ENCODE data around the gene AP5Z1.

Gene AP5Z1

GRCh38 chr7:4803397-4804241 lies 28.2 kb downstream of the AP5Z1 start:
- no peak for DNase-seq (ENCODE audit: low read depth)

- no peak for DNase-seq (ENCODE audit: low read depth)
These were observed 29.9 kb downstream of the AP5Z1 start for GRCh38 chr7:4805110-4805983.

DNA sequence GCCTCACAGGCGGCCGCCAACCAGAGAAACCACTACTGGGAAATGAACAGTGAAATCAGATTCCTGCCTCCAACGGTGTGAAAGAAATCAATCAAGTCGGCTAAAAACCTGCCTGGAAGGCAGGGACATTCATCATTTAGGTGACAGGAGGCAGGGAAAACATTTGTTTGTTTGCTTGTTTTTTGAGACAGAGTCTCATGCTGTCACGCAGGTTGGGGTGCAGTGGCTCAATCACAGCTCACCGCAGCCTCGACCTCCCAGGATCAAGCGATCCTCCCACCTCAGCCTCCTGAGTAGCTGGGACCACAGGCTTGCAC lies 30.5 kb downstream of the AP5Z1 start:
- DNase-seq (ENCODE audit: low read depth) = no peak

DNA sequence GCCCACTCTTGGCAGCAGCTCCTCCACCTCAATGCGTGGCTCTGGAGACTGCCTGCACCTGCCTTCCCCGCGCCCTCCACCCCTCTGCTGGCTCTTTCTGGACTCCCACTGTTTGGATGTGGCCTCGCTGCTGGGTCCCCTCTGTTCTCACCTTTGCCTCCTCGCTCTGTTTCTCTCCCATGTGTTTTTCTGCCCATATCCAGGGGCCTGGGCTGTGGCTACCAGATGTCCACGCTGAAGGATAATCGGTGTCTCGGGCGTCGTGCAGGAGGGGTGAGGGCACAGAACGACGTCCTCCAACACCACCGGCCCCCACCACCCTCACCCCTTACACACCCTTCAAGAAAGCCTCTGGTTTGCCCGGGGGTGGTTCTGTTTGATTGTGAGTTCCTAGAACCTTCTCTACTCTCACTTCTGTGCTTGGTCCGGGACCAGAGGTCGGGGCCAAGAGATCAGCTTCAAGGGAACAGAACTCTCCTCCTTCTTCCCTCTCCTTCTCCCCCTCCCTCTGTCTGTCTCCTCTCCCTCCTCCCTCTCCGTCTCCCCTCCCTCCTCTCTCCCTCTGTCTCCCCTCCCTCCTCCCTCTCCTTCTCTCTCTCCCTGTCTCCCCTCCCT lies 31.7 kb downstream of the AP5Z1 start:
- DNase-seq (ENCODE audit: low read depth) = no peak

GRCh38 chr7:4807598-4808016 lies 32.2 kb downstream of the AP5Z1 start:
- no peak for DNase-seq (ENCODE audit: low read depth)

DNA sequence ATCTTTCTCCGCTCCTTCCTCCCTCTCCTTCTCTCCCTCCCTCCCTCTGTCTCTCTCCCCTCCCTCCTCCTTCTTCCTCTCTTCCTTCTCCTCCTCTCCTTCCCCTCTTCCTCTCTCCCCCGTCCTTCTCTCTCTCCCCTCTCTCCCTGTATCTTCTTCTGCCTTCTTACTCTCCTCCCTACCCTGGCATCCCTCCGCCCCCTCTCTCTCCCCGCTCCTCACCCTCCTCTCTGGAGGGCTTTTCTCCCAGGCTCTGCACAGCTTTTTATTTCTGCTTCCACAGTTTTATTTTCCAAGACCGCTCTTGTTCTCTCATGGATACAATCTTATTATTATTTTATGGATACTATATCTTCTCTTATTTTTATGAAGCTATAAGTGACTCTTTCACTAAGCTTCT lies 32.6 kb downstream of the AP5Z1 start:
- DNase-seq (ENCODE audit: low read depth) = no peak

DNA sequence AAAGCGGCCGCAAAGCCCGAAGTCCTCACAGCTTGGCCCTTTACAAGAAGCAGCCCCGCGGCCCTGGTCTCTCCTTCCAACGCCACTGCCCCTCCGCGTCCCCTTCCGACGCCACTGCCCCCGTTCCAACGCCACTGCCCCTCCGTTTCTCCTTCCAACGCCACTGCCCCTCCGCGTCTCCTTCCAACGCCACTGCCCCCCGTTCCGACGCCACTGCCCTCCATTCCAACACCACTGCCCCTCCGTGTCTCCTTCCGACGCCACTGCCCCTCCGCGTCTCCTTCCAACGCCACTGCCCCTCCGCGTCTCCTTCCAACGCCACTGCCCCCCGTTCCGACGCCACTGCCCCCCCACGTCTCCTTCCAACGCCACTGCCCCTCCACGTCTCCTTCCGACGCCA lies 33.1 kb downstream of the AP5Z1 start:
- no peak for DNase-seq (ENCODE audit: low read depth)

GRCh38 chr7:4809091-4809591 lies 33.7 kb downstream of the AP5Z1 start:
- DNase-seq (ENCODE audit: low read depth) = peak; percentile 21

GRCh38 chr7:4809666-4810065 lies 34.2 kb downstream of the AP5Z1 start:
- DNase-seq (ENCODE audit: low read depth) = no peak

DNA sequence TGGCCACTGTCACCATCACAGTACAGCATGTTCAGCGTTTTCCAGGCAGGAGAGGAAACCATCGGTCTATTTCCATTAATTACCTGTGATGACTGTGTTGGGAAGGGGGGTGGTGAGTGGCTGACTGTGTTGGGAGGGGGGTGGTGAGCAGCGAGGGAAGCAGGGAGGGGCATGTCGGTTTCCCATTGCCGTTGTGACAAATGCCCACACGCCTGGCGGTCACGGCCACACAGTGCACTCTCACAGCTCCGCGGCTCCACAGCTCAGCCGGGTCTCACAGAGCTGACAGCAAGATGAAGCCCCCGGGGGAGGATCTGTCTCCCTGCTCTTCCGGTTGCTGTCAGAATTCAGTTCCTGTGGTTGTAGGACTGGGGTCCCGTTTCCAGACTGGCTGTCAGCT lies 39.0 kb downstream of the AP5Z1 start:
- no peak for DNase-seq (ENCODE audit: low read depth)

GRCh38 chr7:4815121-4815520 lies 39.7 kb downstream of the AP5Z1 start:
- no peak for DNase-seq (ENCODE audit: low read depth)

- DNase-seq (ENCODE audit: low read depth) = no peak
These were observed 40.4 kb downstream of the AP5Z1 start for GRCh38 chr7:4815609-4816418.

GRCh38 chr7:4816419-4817080 lies 41.1 kb downstream of the AP5Z1 start:
- DNase-seq (ENCODE audit: low read depth) = no peak

- no peak for DNase-seq (ENCODE audit: low read depth)
These were observed 41.9 kb downstream of the AP5Z1 start for GRCh38 chr7:4817178-4817901.

DNA sequence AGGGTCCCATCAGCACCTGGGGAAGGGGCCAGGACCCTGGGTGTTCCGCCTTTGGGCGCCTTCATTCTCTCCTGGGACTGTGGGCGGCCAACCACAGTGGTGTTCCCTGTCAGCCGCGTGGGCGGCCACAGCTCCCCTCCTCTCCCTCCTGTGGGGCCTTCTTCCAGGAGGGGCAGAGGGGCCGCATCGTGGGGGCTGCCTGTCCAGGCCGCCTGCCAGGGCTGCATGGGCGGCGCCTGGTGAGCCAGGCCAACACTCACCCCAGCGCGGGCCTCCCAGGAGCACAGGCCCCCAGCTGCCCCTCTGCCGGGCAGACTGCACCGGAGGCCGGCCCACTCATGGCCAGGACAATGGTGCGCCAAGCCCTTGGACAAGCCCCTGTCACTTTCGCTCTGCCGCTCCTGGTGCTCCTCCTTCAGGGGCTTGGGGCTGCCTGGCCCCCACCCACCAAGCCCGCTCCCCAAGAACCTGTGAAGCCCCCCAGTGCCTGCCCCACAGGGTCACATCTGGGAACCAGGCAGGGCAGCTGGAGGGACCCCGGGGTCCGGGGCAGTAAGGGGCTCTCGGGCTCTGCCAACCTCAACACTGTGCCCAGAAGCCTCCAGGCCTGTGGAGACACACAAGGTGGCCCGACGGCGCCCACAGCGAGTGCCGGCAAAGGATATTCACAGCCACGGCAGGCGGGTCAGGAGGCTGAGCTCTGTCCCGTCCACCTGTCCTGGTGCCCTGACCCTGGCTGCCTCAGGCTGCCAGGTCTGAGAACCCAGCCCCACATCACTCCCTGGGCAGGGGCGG lies 42.8 kb downstream of the AP5Z1 start:
- DNase-seq (ENCODE audit: low read depth) = no peak

DNA sequence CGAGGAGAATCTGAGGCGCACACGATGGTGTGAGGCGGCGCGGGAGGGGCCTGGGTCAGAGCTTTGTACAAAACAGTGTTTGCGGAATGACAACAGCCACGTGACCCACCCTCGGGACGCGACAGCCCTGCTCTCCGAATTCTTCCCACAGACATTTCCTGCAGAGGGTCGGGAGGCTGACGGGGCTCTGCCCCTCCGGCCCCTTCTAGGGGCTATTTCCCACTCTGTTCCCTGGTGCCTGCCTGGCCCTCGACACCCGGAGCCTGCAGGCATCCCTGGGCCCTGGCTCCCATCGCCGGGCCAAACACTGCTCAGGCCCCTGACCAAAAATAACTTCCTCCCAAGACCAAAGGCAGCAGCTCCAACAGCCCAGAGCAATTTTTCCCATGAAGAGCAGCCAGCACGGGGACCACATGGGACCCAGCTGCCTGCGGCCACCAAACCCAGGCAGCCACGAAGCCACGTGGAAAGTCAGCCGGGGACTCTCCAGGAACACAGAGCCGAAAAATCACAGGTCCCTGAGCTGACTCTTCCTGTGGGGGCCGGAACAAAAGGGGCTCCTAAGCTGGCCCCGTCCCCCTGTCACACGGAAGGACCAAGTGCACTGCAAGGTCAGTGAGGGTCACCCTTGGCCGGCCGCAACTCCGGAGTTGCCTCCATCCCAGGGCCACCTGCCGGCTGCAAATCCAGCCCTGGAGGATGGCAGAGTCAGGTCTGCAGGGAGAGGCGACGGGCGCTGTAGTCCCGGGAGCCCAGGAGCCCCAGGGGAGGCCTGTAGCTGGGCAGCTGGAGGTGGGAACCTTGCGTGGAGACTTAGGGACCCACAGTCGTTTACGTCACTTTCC lies 44.4 kb downstream of the AP5Z1 start:
- DNase-seq (ENCODE audit: low read depth) = no peak

DNA sequence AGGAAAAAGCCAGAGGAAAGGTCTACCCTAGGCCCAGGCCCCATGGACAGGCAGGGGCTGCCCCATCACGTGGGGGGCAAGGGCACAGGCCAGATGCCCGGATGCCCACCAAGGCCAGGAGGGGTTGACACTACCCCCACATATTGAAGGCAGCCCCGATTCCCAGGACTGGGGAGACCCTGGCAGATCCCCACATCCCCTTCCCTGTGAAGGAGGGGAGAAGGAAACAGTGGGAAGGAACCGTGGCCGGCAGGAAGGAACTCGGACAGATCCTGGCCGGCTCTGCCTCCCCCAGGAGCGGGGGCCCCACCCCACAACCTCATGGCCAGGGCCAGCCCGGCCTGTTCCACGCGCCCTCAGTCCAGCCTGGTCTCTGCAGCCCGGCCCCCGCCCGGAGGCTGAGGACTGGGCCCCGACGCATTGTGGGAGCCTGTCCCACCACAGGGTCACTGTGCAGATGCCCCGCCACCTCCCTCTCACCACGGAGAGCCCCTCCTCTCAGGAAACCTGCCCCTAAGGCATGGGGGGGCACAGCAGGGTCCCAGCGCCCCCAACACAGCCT lies 45.1 kb downstream of the AP5Z1 start:
- DNase-seq (ENCODE audit: low read depth) = no peak

DNA sequence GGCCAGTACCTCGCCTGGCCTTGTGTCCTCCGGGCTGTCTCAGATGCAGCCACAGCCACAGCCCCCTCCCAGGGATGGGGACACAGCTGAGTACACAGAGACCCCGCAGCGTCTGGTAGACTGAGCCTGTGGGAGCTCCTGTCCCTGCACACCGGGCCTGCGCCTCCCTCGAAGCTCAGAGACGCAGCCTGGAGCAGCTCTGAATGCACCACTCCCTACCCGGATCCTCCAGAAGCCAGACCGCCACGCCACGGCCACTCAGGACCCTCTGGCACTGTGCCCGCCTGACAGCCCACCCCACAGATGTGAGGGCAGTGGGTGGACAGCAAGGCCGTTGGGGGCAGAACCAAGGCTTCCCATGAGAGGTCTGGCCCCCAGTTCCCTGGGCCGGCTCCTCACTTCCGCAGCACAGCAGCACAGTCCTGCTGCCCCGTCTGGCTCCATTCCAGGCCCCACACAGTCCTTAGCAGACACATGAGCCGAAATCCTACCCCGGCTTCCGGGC lies 45.6 kb downstream of the AP5Z1 start:
- no peak for DNase-seq (ENCODE audit: low read depth)

All from stimulated activated CD8-positive, alpha-beta memory T cell treated with anti-CD3 and anti-CD28 coated beads, Interleukin-12 subunit alpha, Interleukin-12 subunit beta, amount 100 ng/mL, for 4 hours (primary cell).